ENCODE data around the gene SHISA8.
A peak's percentile ranks its signal among the peaks of the same experiment; 100 is the strongest.

Gene SHISA8

GRCh38 chr22:41933411-41934177 lies 18.7 kb upstream of the SHISA8 start:
- no peak for DNase-seq

GRCh38 chr22:41932353-41932752 lies 17.5 kb upstream of the SHISA8 start:
- DNase-seq: no peak

- DNase-seq: no peak
Measured at GRCh38 chr22:41931701-41932269, 16.9 kb upstream of the SHISA8 start.

GRCh38 chr22:41929418-41929810 lies 14.5 kb upstream of the SHISA8 start:
- DNase-seq: no peak

GRCh38 chr22:41928593-41929417 lies 13.9 kb upstream of the SHISA8 start:
- no peak for DNase-seq

GRCh38 chr22:41927813-41928212 lies 12.9 kb upstream of the SHISA8 start:
- no peak for DNase-seq

- DNase-seq: peak; percentile 82
Measured at GRCh38 chr22:41925783-41926460, 11.0 kb upstream of the SHISA8 start.

- DNase-seq: no peak
Measured at GRCh38 chr22:41923595-41924276, 8.9 kb upstream of the SHISA8 start.

- no peak for DNase-seq
Measured at GRCh38 chr22:41922940-41923594, 8.2 kb upstream of the SHISA8 start.

GRCh38 chr22:41922328-41922727 lies 7.5 kb upstream of the SHISA8 start:
- DNase-seq: no peak

GRCh38 chr22:41920271-41920976 lies 5.5 kb upstream of the SHISA8 start:
- DNase-seq: no peak

GRCh38 chr22:41919357-41920224 lies 4.7 kb upstream of the SHISA8 start:
- DNase-seq: peak; percentile 47

- DNase-seq: no peak
Measured at GRCh38 chr22:41917903-41918791, 3.3 kb upstream of the SHISA8 start.

- no peak for DNase-seq
Measured at GRCh38 chr22:41917375-41917902, 2.6 kb upstream of the SHISA8 start.

GRCh38 chr22:41916745-41917358 lies 2.0 kb upstream of the SHISA8 start:
- DNase-seq: no peak

GRCh38 chr22:41915786-41916493 lies 1.1 kb upstream of the SHISA8 start:
- DNase-seq: no peak

GRCh38 chr22:41914611-41915034 lies 251 bp downstream of the SHISA8 start:
- no peak for DNase-seq

All from stimulated activated CD4-positive, alpha-beta T cell treated with anti-CD3 and anti-CD28 coated beads, Interleukin-4, amount 100 ng/mL, for 1 hour (primary cell).